ENCODE measurements around the gene KCNE3.

Gene KCNE3

GRCh38 chr11:74464746-74465145 is 2.6 kb downstream of the KCNE3 start:
- DNase-seq (ENCODE audit: low read depth), result no peak
- H3K4me3 ChIP-seq (replicated peaks; ENCODE audit: low read depth, low read length), result no peak overlapping the region
- no peak for TF ChIP-seq CTCF (IDR thresholded peaks at IDR 0.05; ENCODE audit: low read length, missing control alignments)

- TF ChIP-seq CTCF (IDR thresholded peaks at IDR 0.05; ENCODE audit: low read length, missing control alignments), result no peak
- no peak for DNase-seq (ENCODE audit: low read depth)
- no peak overlapping the region for H3K4me3 ChIP-seq (replicated peaks; ENCODE audit: low read depth, low read length)
Observed at GRCh38 chr11:74463216-74463615, 4.1 kb downstream of the KCNE3 start.

GRCh38 chr11:74462631-74463030 is 4.7 kb downstream of the KCNE3 start:
- no peak overlapping the region for H3K4me3 ChIP-seq (replicated peaks; ENCODE audit: low read depth, low read length)
- no peak for DNase-seq (ENCODE audit: low read depth)

GRCh38 chr11:74462009-74462408 is 5.3 kb downstream of the KCNE3 start:
- peak; percentile 85 for DNase-seq (ENCODE audit: low read depth)
- H3K4me3 ChIP-seq (replicated peaks; ENCODE audit: low read depth, low read length), result peak overlapping the region; percentile 49
- TF ChIP-seq CTCF (IDR thresholded peaks at IDR 0.05; ENCODE audit: low read length, missing control alignments), result no peak

More at GRCh38 chr11:74462631-74463030, 4.7 kb downstream of the KCNE3 start:
- no peak for TF ChIP-seq CTCF (IDR thresholded peaks at IDR 0.05; ENCODE audit: low read length, missing control alignments)

GRCh38 chr11:74460481-74461154 is 6.7 kb downstream of the KCNE3 start:
- peak; percentile 81 for DNase-seq (ENCODE audit: low read depth)
- H3K4me3 ChIP-seq (replicated peaks; ENCODE audit: low read depth, low read length), result peak overlapping the region; percentile 49
- TF ChIP-seq CTCF (IDR thresholded peaks at IDR 0.05; ENCODE audit: low read length, missing control alignments), result no peak

- no peak for TF ChIP-seq CTCF (IDR thresholded peaks at IDR 0.05; ENCODE audit: low read length, missing control alignments)
- DNase-seq (ENCODE audit: low read depth), result no peak
- peak overlapping the region; percentile 49 for H3K4me3 ChIP-seq (replicated peaks; ENCODE audit: low read depth, low read length)
Observed at GRCh38 chr11:74460065-74460464, 7.3 kb downstream of the KCNE3 start.

GRCh38 chr11:74459584-74459983 is 7.8 kb downstream of the KCNE3 start:
- no peak for DNase-seq (ENCODE audit: low read depth)
- H3K4me3 ChIP-seq (replicated peaks; ENCODE audit: low read depth, low read length), result no peak overlapping the region
- no peak for TF ChIP-seq CTCF (IDR thresholded peaks at IDR 0.05; ENCODE audit: low read length, missing control alignments)
